GM19463 (cell line): Measurements from ENCODE around the gene SNRPD3.

Experiments used
- ATAC-seq: cut with Tn5 transposase; IDR thresholded peaks from one replicate; pipeline ENCODE4 v1.9.1; 2021; ENCODE audit warnings: mild to moderate bottlenecking, moderate library complexity; ENCODE audit not compliant: unreplicated experiment

The SNRPD3 gene

DNA sequence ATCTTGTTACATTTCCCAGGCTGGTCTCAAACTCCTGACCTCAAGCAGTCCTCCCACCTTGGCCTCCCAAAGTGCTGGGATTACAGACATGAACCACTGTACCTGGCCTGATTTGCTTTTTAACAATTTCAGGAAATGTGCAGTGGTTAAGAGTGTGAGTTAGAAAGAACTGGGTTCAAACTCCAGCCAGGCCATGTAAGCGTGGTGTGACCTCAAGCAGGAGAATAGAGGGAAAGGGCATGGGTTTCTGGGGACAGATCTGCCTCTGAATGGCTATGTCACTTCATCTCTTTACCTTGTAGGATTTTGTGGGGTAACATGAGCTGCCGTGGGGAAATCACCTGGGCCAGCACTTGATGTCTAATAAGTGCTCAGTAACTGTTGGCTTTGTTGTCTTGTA lies 9.3 kb downstream of the SNRPD3 start:
- ATAC-seq = no peak

DNA sequence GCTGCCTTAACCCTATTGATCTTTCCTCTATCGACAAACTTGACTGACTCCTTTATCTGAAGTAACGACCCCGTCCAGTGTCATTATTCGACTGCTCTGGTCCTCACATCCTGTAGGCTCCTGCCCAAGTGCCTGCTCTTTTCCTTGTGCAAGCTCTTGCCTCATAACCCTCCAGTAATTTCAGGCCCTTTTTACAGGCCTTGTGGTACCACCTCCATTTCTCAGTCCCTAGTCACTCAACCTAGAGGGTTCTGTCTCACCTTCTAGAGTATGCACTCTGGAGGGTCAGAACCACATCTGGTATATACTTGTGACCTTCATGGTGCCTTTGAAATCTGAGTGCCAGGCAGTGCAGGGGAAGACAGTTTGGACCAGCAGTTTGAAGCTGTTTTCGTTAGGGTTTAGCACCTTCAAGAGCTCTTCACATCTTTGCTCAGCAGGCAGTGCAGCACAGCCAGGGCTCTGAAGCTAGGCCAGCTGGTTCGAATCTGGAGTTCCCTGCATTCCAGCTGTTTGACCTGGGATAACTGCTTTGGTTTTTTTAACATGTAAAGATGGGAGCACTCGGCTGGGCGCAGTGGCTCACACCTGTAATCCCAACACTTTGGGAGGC lies 11.2 kb downstream of the SNRPD3 start:
- ATAC-seq = no peak

DNA sequence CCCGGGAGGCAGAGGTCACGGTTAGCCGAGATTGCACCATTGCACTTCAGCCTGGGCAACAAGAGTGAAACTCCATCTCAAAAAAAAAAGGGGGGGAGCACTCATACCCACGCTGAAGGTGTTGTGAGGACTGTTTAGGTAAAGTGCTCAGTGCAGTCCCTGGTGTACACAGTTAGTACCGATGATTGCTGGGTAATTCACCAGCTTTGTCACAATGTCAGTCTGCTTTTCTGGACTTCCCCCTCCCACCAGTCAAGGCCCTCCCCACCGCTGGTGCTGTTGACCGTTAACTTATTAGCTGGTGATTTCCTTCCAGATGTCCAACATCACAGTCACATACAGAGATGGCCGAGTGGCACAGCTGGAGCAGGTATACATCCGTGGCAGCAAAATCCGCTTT lies 11.9 kb downstream of the SNRPD3 start:
- ATAC-seq = no peak

DNA sequence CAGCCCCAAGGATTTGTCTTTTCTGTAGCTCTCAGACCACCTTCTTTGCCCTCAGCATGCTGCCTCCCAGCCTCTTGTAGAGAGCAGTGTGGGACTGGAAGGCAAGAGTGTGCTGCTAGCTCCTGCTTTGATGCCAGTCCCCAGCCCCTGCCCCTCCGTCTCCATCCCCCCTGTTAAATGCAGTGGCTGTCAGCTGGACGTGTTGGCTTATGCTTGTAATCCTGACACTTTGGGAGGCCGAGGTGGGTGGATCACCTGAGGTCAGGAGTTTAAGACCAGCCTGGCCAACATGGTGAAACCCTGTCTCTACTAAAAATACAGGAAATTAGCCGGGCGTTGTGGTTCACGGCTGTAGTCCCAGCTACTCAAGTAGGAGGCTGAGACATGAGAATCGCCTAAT lies 15.5 kb downstream of the SNRPD3 start:
- ATAC-seq = no peak

DNA sequence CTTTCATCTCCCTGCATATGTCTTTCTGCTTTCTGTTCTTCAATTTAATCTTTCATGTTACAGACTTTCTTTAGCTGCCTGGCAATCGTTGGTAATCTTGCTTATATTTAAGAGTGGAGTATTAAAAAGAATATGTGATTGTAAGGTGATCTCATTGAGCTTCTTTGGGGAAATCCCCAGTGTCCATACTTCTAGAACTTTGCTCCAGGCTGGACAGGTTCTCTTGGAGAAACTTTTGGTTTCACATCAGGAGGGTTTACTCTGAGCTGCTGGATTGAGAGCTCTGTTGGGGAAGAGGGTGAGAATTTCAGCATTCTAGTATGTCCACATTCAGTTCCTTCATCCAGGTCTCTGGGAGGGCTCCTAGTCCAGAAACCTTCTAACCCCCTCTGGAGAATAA lies 21.0 kb downstream of the SNRPD3 start:
- no peak for ATAC-seq

DNA sequence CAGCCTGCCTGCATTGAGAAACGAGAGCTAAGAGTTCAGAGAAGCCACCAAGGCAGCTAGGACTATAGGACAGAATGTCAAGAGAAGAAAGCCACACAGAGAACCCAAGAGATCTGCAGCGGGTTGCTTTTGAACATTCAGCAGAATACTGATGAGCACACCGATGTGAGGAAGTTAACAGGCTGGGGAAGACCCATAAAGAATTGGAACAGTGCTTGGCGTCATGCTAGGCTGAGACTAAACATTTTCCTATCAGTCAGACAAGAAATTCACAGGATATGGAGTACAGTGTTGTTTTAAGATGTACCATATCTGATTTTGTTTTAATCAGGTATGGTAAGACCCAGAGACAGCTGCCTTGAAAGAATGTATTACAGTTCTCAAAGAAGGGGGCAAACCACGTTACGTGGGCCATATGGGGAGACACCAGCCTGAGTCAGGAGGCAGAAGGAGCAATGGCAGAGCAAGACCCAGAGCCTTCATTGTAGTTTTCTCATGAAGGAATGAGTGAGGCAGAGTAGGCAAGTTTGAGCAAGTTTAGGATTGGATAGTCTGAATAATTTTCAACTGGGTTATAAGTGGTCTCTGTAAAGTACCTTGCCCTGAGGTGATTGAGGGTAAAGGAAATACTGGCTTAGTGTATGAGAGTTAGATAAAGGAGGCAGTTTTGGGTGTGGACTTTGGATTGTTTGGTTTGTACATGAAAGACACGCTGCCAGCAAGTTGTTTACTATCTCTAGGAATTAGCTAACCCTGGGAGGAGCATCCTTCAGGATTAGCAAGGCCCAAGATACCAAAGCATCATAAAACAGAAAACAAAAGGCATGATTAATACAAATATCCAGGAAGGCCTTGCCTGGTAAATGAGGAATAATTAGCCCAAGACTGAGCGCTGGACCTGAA lies 22.8 kb downstream of the SNRPD3 start:
- no peak for ATAC-seq

DNA sequence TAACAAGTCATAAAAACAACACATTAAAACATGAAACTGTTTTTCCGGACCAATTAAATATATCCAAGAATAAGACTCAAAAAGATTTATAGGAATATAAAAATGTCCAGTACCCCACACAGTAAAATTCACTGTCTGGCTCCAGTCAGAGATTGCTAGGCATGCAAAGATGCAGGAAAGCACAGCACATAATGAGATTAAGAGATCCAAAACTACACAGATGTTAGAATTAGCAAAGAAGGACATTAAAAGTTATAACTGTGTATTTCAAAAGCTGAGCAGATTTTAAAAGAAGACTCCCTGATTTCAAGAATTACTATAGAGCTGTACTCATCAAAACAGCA lies 23.4 kb downstream of the SNRPD3 start:
- no peak for ATAC-seq

DNA sequence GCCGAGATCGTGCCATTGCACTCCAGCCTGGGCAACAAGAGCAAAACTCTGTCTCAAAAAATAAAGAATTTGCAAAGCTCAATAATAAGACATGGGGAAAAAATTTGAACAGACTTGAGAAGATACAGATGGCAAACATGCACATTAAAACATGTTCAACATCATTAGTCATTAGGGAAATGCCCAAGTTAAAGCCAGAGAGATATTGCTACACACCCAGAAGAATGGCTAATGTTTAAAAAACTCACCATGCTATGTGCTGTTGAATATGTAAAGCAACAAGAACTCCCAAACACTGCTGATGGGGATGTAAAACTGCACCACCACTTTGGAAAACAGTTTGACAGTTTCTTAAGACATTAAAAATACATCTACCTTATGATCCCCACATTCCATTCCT lies 24.5 kb downstream of the SNRPD3 start:
- no peak for ATAC-seq

DNA sequence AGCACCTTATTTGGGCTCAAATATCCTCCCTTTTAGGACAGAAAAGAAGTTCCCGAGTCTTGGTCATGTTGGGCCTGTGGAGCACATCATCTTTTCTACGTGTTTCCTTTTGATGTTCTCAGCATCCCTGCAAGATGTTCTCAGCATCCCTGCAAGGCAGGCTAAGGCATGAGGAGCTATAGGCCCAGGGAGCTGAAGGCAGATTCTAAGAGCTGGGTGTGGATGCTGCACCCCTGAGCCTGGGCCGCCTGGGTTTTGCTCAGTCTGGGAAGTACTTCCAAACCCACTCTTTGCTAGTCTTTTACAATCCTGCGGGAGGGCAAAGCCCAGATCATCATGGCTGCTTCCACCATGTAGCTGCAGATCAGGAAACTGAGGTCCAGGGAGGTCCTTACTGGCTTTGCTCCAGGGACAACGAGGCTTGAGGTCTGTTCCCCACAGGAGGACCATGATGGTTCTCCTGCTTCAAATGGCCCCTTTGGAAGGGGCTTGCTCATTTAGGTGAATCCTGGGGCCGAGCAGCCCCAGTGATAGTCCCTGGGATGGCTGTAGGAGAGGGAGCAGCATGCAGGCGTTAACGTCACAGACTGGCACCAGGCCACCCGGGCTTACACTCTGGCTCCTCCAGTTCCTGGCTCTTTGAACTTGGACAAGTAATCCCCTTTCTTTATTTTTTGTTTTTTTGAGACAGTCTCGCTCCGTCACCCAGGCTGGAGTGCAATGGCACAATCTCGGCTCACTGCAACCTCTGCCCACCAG lies 26.4 kb downstream of the SNRPD3 start:
- no peak for ATAC-seq

DNA sequence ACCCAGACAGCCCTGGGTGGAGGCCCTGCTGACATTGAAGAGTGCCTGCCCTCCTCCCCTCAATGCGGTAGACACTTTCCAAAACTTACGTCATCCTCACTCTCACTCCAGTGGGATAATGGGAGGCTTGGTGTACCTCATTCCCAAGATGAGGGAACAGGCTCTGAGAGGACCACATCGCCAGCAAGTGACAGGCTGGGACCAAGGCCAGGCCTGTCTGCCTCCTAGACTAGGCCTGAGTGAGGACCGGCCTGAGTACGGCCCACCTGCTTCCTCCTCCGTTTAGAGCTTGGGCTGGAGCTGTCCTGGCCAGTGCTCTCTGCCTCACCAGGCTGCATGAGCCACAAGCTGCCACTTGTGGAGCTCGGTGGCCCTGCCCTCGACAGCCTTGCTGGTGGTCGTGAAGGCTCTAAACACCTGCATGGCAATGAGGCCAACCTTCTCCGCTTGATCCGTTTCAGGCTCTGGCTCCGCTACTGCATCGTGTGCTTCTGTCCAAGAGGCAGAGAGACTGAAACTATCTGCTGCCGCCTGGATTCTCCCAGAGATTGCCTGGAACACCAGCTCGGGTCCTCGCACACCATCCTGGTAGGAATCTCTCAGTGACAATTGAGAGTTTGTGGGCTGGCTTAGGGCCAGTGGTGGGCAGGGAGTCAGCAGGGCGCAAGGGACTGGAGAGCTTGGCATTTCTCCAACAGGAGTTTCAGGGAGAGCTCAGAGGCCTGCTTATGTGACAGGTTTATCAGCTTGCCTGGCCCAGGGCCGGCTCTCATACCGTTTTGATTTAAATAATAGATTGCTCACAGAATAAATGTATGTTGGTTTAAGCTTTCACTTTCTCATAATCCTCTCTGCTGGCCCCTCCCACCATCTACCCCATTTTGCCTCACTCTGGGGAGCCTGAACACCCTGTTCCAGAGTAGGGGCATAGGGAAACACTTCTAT lies 27.7 kb downstream of the SNRPD3 start:
- no peak for ATAC-seq

DNA sequence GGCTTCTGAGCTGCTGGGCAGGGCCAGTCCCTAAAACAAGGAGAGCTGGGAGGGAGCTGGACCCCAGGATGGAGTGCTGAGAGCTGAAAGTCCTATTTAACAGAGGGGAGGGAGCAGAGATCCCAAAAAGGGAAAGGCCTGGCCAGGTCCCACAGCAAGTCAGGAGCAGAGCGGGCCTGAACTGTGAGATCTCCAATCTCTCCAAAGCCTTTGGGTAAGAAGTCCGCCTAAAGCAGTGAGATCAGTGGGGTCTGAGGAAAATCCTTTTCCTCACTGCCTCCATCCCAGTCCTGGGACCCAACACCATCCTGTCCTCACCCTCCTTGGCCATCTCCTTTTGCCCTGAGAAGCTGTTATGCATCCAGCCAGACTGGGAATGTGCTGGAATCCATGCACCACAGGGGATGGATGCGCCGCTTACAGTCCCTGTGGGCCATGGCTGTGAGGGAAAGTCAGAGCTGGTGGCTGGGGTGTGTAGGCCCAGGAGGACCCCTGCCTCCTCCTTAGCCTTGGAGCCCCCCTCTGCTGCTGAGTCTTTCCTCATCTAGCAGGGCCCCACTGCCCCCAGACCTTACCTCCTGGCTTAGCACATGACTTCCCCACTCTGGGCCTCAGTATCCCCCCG lies 28.5 kb downstream of the SNRPD3 start:
- no peak for ATAC-seq

DNA sequence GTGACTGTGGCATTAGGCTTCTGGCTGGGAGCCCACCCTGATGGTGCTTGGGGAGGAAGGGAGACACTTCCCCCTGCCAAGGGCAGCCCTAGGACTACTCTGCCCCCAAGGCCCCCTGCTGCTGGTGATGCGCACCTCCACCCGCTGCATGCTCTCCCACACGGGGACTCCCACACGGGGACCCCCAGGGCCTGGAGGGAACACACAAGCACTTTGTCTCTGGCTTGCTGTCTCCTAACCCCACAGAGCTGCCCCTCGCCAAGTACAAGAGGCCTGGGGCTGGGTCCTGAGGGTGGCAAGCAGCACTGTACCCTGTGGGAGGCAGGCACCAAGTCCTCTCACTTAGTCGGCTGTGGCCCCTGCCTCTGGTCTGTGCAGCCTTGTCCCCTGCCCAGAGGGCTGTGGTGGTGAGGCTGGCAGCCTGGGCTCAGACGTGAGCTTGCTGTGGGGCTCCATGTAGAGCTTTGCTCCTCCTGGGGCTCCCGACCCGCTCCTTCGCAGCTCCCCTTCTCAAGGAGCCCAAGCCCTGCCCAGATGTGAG lies 29.1 kb downstream of the SNRPD3 start:
- no peak for ATAC-seq

DNA sequence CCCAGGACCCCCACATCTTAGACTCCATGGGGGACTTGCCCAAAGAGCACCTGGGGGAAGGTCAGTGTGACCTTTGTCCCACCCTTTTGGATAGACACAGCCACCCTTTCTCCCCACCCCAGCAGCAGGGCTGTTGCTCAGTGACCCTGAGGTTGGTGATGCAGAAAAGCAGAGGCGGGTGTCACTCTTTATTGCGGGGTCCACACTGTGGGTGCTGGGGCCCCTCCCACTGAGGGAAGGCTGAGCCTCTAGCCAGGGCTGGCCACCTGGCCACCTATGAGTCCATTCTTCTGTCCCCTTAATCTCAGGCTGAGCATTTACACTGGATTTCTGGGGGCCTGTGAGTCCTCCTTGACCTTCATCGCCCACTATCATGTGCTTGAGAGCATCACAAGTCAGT lies 29.7 kb downstream of the SNRPD3 start:
- no peak for ATAC-seq

DNA sequence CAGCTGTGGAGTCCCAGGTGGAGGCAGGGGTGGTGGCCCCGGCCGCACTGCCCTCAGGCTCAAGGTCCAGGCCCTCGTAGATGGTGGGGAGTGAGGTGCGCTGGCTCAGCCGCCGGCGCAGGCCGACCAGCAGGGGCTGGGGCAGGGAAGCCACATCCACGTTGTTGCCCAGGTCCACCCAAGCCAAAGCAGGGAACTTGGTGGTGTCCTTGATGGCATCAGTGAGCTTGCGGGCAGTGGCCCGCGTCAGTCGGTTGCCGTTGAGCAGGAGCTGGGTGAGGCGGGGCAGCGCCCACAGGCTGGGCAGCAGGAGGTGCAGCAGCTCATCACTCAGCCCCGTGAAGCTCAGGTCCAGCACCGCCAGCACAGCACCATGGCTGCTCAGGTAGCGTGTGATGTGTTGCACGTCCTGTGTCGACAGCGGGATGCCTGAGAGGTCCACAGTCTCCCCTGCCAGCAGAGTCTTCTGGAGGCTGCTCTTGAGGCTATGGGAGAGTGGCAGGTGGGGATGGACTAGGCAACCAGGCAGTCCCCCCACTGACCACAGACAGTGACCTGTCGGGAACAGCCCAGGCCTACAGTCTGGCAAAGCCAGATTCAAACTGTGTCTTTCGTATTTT lies 30.2 kb downstream of the SNRPD3 start:
- ATAC-seq = no peak

DNA sequence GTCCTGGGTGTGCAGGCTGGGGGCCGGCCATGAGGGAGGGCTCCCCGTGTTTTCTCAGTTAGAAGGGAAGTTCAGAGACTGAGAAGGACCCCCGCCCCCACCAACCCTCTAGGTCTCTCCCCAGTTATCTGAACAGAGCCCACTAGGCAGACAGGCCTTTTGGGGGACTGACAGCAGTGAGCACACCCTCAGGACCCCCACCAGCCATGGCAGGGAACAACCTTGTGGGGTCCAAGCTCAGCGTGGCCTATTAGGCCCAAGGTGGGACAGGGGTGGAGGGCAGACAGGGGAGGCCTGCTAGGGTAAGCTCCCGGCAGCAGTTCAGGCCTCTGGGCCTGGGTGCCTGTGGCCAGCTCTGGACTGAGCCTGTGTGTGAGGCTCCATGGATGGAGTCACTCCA lies 31.5 kb downstream of the SNRPD3 start:
- no peak for ATAC-seq

DNA sequence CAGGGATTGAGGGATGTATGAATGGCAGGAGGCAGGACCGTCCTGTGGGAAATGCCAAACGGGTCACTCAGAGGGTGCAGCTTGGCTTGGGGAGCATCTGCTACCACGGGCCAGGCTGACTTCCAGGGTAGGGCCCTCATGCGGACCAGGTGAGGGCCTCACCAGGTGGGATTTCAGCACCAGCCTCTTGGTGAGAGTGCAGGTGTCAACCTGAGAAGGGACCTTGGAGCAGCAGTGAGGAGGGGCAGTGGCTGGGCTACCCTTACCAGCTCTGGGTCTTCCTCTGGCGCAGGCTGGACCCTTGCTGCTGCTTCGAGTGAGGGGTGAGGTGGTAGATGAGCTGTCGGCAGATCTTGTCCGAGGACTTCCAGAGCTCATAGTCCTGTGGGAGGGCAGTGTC lies 32.1 kb downstream of the SNRPD3 start:
- ATAC-seq = no peak

DNA sequence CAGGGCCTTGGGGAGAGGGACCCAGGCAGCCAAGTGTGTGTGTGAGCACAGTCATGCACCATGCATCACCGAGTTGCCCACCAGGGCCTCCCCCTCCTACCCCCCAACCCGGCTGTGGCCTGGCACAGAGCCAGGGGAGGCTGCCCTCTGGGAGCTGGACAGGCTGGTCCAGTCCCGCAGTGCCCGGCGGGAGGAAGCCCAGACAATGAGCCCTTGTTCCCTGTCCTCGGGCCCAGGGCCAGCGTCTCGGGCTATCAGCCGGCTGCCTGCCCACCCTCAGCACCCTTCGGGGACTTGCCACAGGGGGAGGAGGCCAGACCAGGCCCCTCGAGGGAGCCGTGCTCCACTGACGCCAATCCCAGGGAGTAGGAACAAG lies 32.6 kb downstream of the SNRPD3 start:
- no peak for ATAC-seq

DNA sequence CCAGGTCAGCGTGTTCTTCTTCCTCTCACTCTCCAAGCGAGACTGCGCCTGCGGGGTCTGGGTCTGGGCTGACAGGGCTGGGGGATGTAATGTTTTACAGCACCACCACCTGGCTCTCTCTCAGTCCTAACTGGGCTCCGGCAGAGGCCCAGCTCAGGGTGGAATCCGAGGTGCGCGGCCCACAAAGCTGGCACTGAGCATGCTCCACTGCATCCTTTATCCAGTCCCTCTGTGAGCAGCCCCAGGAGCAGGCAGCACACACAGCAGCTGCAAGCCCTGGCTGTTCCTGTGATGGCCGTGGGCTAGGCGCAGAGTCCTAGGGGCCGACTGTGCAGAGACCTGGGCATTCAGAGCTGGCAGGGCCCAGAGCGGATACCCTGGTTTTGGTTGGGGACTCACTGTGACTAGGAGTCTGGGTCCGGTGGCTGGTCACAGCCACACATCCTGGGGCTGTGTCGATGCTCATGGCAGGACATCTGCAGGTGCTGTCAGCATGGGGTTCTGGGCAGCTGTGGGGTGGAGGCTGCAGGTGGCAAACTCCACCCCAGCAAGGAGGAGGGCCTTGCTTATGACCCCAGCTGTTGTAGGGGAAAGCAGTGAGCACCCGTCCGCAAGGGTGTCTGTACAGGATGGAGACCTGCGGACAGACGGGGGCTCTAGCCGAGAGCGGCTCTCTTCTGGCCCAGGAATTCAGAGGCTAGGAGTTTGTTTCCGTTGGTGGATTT lies 33.1 kb downstream of the SNRPD3 start:
- ATAC-seq = no peak

DNA sequence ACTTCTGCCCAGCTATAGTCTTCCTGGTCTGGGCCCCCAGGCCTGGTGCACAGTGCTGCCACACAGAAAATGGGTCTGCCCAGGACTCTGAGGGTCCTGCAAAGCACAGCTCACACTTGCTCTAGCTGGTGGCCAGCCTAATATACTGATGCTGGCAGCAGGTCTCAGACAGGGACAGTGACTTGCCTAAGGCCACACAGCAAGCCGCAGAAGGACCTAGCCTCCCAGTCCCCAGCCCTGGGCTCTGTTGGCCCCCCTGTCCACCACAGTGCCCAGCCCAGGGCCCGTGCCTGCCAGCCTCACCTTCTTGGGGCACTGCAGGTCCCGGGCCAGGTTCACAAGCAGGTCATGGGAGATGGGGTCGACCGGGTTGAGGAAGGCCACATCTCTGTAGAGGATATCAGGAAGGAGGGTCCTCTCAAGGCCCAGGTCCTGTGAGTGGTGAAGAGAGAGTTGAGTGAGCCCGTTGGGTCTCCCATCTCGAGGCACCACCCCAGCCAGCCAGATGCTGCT lies 33.8 kb downstream of the SNRPD3 start:
- no peak for ATAC-seq
